ENCODE measurements around the gene PDCD1.

The PDCD1 gene

DNA sequence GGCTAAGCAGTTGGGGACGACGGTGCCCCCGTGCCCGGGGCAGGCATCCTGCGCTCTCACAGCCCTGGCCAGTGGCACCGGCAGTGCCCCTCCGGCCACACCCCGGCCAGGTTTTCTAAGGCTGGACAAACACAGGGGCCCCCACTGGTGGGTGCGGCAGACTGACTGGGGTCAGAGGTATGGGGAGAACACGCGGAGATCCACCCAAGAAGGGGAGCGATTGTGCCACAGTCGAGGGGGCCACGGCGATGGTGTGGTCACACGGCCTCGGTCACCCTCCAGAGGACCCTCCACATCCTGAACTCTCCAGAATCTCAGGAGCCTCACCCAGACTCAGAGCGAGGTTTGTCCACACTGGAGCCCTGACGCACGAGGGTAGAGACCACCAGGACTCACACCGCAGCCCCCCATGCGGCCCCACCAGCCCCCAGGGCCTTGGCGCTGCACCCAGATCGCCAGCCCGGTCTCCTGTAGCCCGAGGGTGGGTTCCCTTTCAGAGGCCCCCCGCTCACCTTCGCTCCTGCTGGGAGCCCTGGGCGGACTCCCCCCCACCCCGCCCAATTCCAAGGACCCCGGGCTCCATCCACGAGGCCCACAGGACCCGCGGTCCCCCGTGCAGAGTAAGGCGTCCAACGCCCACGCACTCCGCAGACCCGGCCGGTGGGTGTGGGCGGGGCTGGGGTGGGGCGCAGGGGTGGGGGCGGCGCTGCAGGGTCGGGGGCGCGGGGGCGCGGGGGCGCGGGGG lies 15.2 kb downstream of the PDCD1 start:
- TF ChIP-seq CTCF (IDR thresholded peaks at IDR 0.05) (no peak), ZFX (IDR thresholded peaks at IDR 0.05; ENCODE audit: borderline replicate concordance) (no peak)
- no peak overlapping the region for H3K27ac ChIP-seq

DNA sequence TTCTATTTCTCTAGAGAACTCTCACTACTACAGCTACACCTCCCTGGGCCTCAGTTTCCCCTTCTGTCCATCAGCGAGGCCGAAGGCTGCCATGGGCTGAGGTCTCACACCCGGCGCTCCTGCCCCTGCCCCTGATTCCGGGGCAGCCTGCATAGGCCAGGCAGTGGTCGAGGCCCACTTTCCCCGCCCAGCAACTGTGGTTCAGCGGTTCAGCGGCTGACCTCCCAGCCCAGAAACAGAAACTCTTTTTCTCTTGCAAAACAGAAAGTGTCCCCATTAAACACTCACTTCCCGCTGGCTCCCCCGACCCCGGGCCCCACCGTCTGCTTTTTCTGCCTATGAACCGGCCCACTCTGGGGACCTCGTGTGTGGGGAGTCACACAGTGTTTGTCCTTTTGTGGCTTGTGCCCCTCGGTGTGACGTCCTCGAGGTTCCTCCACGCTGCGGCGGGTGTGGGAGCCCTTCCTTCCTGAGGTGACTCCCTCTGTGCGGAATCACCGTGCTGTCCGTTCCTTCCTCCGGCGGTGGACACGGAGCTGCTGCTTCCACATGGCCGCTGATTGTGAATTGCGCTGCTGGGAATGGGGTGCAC lies 16.0 kb downstream of the PDCD1 start:
- TF ChIP-seq CTCF (IDR thresholded peaks at IDR 0.05) (no peak), ZFX (IDR thresholded peaks at IDR 0.05; ENCODE audit: borderline replicate concordance) (no peak)
- no peak overlapping the region for H3K27ac ChIP-seq

- no peak for TF ChIP-seq ZFX (IDR thresholded peaks at IDR 0.05; ENCODE audit: borderline replicate concordance)
- no peak overlapping the region for H3K27ac ChIP-seq
These were observed 16.7 kb downstream of the PDCD1 start for GRCh38 chr2:241842067-241842415.

DNA sequence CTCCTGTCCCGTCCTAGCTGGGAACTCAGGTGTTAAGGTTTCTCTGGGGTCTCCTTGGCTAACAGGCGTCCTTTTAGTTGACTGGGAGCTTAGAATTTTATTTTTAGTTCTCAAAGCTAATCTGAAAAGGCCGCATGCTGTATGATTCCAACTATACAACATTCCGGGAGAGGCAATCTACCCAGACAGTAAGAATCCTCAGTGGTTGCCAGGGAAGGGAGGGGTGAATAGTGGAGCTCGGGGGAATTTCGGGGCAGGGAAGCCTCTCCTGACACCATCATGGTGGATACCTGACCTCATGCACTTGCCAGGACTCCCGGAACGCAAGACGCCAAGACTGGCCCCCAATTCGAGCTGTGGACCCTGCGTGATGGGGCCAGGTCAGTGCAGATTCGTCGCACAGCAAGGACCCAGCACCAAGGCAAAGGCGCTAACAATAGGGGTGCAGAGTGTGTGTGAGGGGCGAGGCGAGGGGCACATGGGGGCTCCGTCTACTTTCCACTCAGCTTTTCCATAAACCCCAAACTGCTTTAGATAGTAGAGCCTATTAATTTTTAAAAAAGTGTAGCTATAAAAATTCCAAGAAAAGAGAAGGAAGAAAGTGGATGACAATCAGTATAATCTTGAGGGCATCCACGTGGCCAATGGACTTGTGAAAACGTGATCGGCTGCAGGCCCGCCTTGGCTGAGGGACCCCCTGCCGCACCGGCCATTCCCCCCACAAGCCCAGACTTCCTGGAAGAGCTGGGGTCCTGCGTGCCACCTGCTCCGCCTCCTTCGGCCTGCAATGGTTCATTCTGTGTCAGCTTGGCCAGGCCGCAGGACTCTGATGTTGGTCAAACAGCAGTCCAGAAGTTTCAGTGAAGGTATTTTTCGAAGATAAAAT lies 17.3 kb downstream of the PDCD1 start:
- no peak overlapping the region for H3K27ac ChIP-seq
- no peak for TF ChIP-seq ZFX (IDR thresholded peaks at IDR 0.05; ENCODE audit: borderline replicate concordance)
- no peak for TF ChIP-seq CTCF (IDR thresholded peaks at IDR 0.05)

DNA sequence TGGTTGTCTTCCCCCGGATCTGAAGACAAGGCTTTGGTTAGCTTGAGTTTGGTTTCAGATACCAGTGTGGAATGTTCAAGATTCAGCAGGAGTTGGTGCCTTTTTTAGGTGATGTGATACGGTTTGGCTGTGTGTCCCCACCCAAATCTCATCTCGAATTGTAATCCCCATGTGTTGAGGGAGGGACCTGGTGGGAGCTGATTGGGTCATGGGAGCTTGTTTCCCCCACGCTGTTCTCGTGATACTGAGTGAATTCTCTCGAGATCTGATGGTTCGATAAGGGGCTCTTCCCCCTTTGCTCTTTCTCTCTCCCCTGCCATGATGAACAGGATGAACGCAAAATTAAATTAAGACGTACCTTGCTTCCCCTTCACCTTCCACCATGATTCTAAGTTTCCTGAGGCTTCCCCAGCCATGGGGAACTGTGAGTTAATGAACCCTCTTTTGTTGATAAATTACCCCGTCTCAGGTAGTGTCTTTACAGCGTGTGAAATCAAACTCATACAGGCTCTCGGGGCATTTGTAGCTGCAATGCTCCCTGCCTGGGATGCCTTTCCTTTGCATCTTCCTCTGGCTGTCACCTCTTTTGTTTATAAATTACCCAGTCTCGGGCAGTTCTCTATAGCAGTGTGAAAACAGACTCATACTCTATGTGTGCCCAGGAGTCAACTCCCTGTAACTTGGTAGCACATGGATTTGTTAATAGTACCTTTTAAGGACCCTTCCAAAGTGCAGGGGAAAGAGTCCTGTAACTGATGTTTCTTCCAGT lies 21.3 kb downstream of the PDCD1 start:
- H3K27ac ChIP-seq = no peak overlapping the region
- no peak for TF ChIP-seq CTCF (IDR thresholded peaks at IDR 0.05)
- no peak for TF ChIP-seq ZFX (IDR thresholded peaks at IDR 0.05; ENCODE audit: borderline replicate concordance)

GRCh38 chr2:241836292-241836691 lies 22.4 kb downstream of the PDCD1 start:
- TF ChIP-seq CTCF (IDR thresholded peaks at IDR 0.05) = no peak
- TF ChIP-seq ZFX (IDR thresholded peaks at IDR 0.05; ENCODE audit: borderline replicate concordance) = no peak
- no peak overlapping the region for H3K27ac ChIP-seq

- no peak for TF ChIP-seq ZFX (IDR thresholded peaks at IDR 0.05; ENCODE audit: borderline replicate concordance)
- TF ChIP-seq CTCF (IDR thresholded peaks at IDR 0.05) = no peak
- H3K27ac ChIP-seq = no peak overlapping the region
These were observed 23.1 kb downstream of the PDCD1 start for GRCh38 chr2:241835611-241836010.
